ENCODE results near the gene NFIA.
A peak's percentile ranks its signal among the peaks of the same experiment; 100 is the strongest.

The NFIA gene

DNA sequence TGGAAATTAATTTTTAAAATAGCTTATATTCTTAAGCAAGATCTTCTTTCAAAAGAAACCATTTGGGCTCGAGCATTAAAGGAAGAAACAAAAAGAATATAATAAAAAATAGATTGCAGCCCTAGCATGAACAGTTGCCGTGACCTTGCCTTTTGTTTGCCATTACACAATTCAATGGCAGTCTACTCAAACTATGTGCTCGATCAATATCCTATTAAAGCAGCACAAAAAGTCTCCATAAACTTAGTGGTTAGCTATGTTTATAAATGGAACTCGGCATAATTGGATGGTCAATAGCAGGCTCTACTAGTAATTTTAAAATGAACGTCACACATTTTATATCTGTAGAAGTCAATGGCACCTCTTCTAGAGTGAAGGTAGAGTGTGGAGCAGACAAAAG, 256.5 kb downstream of the NFIA start:
- peaks cover 11% of the 10 kb centered on the region for H3K36me3 Mint-ChIP-seq (ENCODE audit: low read depth)
- no peaks in the 10 kb centered on the region for H3K27me3 Mint-ChIP-seq (ENCODE audit: low read depth)
- TF ChIP-seq, protein P1, sequence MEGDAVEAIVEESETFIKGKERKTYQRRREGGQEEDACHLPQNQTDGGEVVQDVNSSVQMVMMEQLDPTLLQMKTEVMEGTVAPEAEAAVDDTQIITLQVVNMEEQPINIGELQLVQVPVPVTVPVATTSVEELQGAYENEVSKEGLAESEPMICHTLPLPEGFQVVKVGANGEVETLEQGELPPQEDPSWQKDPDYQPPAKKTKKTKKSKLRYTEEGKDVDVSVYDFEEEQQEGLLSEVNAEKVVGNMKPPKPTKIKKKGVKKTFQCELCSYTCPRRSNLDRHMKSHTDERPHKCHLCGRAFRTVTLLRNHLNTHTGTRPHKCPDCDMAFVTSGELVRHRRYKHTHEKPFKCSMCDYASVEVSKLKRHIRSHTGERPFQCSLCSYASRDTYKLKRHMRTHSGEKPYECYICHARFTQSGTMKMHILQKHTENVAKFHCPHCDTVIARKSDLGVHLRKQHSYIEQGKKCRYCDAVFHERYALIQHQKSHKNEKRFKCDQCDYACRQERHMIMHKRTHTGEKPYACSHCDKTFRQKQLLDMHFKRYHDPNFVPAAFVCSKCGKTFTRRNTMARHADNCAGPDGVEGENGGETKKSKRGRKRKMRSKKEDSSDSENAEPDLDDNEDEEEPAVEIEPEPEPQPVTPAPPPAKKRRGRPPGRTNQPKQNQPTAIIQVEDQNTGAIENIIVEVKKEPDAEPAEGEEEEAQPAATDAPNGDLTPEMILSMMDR (IDR thresholded peaks at IDR 0.05; ENCODE audit: unreplicated experiment in 3 of 3) = no peak
- H3K9me3 Mint-ChIP-seq = no peaks in the 10 kb centered on the region
- peaks cover 59% of the 10 kb centered on the region for H3K4me1 Mint-ChIP-seq
- peak overlapping the region; percentile 90 to 96 (median 96) for H3K27ac Mint-ChIP-seq
- no peak overlapping the region for H3K4me3 Mint-ChIP-seq

DNA sequence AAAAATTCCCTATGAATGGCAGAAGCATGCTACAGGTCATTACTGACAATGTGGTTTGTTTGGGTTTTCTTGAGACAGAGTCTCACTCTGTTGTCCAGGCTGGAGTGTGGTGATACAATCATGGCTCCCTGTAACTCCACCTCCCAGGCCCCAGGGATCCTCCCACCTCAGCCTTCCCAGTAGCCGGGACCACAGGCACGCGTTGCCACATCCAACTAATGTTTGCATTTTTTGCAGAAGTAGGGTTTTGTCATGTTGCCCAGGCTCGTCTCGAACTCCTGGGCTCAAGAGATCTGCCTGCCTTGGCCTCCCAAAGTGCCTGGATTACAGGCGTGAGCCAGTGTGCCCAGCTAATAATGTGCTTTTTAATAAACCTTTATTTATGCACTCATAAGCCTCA, 259.1 kb downstream of the NFIA start:
- no peaks in the 10 kb centered on the region for H3K9me3 Mint-ChIP-seq
- peak overlapping the region in 2 of 3 experiments; percentile 39 to 92 for H3K27ac Mint-ChIP-seq
- no peak overlapping the region for H3K4me3 Mint-ChIP-seq
- TF ChIP-seq, protein P1 (IDR thresholded peaks at IDR 0.05; ENCODE audit: unreplicated experiment in 3 of 3) = no peak
- H3K27me3 Mint-ChIP-seq (ENCODE audit: low read depth) = no peaks in the 10 kb centered on the region
- H3K4me1 Mint-ChIP-seq = peaks cover 59% of the 10 kb centered on the region
- peaks cover 25% of the 10 kb centered on the region for H3K36me3 Mint-ChIP-seq (ENCODE audit: low read depth)

DNA sequence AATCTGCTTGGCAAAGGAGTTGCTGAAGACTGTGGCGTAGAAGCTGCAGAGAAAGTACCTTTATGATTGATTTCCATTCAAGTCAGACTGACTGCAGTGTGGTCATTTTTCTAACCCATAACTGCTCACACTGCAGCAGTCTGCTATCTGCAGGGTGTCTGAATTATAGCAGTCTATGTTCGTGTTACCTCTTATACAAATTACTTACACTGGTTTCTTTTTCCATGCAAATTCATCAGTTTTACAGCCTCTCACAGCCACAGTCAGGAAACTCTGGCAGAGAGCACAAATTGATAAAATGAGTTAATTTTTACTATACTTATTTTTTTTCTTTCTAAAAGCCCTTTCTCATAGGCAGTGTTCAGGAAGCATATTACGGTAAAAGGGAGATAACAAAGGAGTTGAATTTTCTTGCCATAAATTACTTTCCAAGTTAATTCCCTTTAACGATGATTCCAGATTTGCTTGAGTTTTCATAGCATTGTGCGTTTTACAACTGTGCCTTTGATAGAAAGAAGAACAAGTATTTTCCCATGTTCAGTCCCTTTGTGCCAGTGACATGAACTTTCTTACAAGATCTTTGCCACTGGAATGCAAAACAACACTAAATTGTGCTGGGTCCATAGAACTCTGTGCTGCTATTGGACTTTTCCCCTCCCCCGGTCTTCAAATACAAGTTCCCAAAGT, 261.5 kb downstream of the NFIA start:
- no peaks in the 10 kb centered on the region for H3K27me3 Mint-ChIP-seq (ENCODE audit: low read depth)
- TF ChIP-seq, protein P1 (IDR thresholded peaks at IDR 0.05; ENCODE audit: unreplicated experiment in 3 of 3) = no peak
- peak overlapping the region in 2 of 3 experiments; percentile 29 to 43 for H3K4me3 Mint-ChIP-seq
- H3K36me3 Mint-ChIP-seq (ENCODE audit: low read depth) = peaks cover 44% of the 10 kb centered on the region
- peaks cover 34% of the 10 kb centered on the region for H3K4me1 Mint-ChIP-seq
- H3K27ac Mint-ChIP-seq = peak overlapping the region; percentile 92 to 96 (median 93)
- peaks cover 2% of the 10 kb centered on the region for H3K9me3 Mint-ChIP-seq

DNA sequence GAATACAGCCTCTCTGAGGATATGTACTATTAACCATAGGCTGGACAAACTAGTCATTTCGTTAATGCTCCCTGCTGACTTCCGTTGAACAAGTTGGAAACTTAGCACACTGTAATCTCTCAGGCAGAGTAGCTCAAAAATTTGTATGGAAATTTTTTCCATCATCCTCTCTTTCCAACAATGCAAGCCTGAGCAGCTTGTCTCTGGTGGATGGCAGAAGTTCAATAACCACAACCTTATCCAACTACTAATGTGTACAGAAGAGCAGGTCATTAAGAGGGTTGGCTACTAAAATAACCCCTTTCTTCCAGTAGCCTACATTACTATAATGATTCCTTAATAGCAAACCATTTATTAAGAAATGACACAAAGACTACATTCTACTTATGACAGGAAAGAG, 262.3 kb downstream of the NFIA start:
- TF ChIP-seq, protein P1 (IDR thresholded peaks at IDR 0.05; ENCODE audit: unreplicated experiment in 3 of 3) = no peak
- Mint-ChIP-seq H3K4me1 (peaks cover 31% of the 10 kb centered on the region), H3K9me3 (peaks cover 2% of the 10 kb centered on the region), H3K36me3 (ENCODE audit: low read depth) (peaks cover 47% of the 10 kb centered on the region), H3K27me3 (ENCODE audit: low read depth) (no peaks in the 10 kb centered on the region), H3K27ac (peak overlapping the region; percentile 92 to 96 (median 93)), H3K4me3 (no peak overlapping the region)

DNA sequence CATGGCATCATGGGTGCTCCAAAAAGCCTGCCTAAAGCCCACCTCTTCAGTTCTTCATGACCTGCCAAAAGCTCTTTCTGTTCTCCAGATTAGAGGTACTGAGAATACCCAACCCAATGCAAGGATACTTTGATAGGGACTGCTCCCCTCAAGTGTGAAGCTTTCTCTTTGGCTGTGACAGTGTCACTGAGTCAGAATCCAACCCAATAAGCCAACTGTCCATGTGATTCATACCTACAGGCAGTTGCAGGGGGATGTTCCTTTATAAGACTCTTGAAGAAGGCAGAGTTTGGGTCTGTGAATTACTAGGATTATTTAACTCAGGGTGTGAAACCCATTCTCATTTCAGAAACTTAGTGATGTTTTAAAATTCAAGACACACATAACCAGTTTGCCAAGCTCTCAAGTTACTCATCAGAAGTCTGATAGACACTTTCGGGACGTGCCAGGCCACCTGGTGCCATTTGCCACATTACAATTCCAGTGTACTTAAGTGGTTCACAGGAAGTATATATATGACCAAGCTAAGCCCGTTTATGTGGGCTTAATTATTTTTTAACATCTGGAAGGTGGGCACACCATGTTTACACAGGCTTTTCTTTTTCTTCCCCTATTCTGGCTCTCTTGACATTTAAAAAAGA, 265.8 kb downstream of the NFIA start:
- Mint-ChIP-seq H3K27ac (no peak overlapping the region), H3K4me3 (no peak overlapping the region), H3K36me3 (ENCODE audit: low read depth) (peaks cover 60% of the 10 kb centered on the region), H3K4me1 (peaks cover 19% of the 10 kb centered on the region), H3K9me3 (peaks cover 2% of the 10 kb centered on the region), H3K27me3 (ENCODE audit: low read depth) (no peaks in the 10 kb centered on the region)
- TF ChIP-seq, protein P1 (IDR thresholded peaks at IDR 0.05; ENCODE audit: unreplicated experiment in 3 of 3) = no peak

Data from nephron (organoid).